ENCODE results near the gene CAPN7.

GRCh38 chr3:15272426-15273196 lies 66.6 kb downstream of the CAPN7 start:
- no peak for TF ChIP-seq EZH2 (IDR thresholded peaks at IDR 0.05)
- no peak for TF ChIP-seq POLR2AphosphoS5 (IDR thresholded peaks at IDR 0.05; ENCODE audit: borderline replicate concordance, low read depth, low read length)
- TF ChIP-seq FOXP2 (optimal IDR thresholded peaks at IDR 0.05; ENCODE audit: control extremely low read depth, extremely low read length, insufficient read depth): no peak
